SK-N-MC (cell line): Measurements from ENCODE around the gene TIMP4.

Source experiments
- DNase-seq: peaks from one replicate; pipeline ENCODE4 v3.0.0-alpha.2; 2011; ENCODE audit warnings: low read depth, low spot score
- H3K27ac ChIP-seq: fragments of 200-600 bp; sonication (generic); 2 replicates; pipeline ENCODE4 v1.5.1; 2016; ENCODE audit warnings: mixed run types
- H3K36me3 ChIP-seq: fragments of 200-600 bp; sonication (generic); 2 replicates; pipeline ENCODE4 v1.6.1; 2017; ENCODE audit warnings: antibody characterized with exemption, low read length, mixed read lengths; ENCODE audit not compliant: insufficient read depth
- H3K4me3 ChIP-seq: fragments of 200-600 bp; sonication (generic); 2 replicates; pipeline ENCODE4 v1.5.1; 2016
- H3K9ac ChIP-seq: fragments of 200-600 bp; sonication (generic); 2 replicates; pipeline ENCODE4 v1.8.0; 2017; ENCODE audit warnings: mixed run types, mixed read lengths; ENCODE audit not compliant: insufficient read length
- H3K9me3 ChIP-seq: fragments of 200-600 bp; sonication (generic); 2 replicates; pipeline ENCODE4 v1.6.1; 2017; ENCODE audit warnings: low read depth, mild to moderate bottlenecking, antibody characterized with exemption, low read length, moderate library complexity, mixed read lengths
- EZH2 ChIP-seq: fragments of 200-600 bp; sonication (generic); IDR thresholded peaks from one replicate; pipeline ENCODE4 v1.6.1; 2017; ENCODE audit warnings: antibody characterized with exemption
- FOXP2 ChIP-seq: optimal IDR thresholded peaks from 2 replicates; pipeline ENCODE3; 2011; ENCODE audit warnings: mild to moderate bottlenecking, moderate library complexity; ENCODE audit not compliant: insufficient read depth; ENCODE audit errors: extremely low read length, control extremely low read depth
- POLR2AphosphoS5 ChIP-seq: IDR thresholded peaks from 2 replicates; pipeline ENCODE4 v1.6.1; 2012; ENCODE audit warnings: mild to moderate bottlenecking, low read depth, low read length, borderline replicate concordance

Gene TIMP4

DNA sequence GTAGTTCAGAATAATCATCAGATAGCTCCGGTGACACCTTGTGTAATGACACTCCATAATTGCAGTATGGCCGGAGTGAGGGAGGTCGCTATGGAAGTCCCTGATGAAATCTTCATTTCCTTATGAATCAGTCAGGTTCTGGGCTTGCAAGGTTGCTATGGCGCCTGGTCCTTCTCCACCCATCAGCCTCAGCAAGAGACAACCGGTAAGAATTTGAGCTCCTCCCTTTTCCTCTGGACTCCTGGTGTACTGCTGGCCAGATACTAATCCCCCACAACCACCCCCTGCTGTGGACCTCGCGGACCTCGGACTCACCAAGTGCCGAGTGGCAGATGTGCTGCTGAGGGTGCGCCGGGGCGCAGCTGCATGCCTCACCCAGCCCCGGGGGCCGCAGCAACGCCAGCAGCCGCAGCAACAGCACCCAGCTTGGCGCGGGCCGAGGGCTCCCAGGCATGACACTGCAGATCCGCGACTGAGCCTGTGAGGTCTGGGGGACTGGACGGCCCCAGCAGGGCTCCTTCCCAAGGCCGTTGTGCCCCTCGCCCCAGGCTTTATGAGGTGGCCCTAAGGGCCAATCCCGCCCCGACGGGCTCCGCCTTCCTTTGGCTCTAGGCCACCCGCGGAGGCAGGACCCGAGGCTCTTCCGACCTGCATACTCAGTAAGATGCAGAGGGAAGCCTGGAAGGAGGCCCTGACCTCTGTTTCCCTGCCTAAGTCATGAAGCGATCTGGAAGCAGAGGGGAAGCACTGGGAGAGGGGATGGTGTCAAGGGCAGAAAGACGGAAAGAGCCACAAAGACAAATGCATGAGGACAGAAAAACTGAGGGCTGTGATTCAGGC is at the start of gene TIMP4:
Gene TIMP4 (minus strand): TSS at position 526 of the 840 bp plus-strand sequence. CDS start 72 bp downstream, at position 454.
- Histone ChIP-seq H3K4me3 (peak within 1 kb of the TSS; percentile 65), H3K9ac (no peak within 1 kb of the TSS), H3K36me3 (no peaks in the 10 kb centered on the region), H3K27ac (no peak within 1 kb of the TSS), H3K9me3 (no peaks in the 10 kb centered on the region)
- no peak for DNase-seq
- TF ChIP-seq EZH2 = no peak
- no peak for TF ChIP-seq POLR2AphosphoS5
- no peak for TF ChIP-seq FOXP2

GRCh38 chr3:12205171-12205570 is 46.5 kb upstream of the TIMP4 start:
- no peak for DNase-seq
- no peak overlapping the region for H3K27ac ChIP-seq
- H3K4me3 ChIP-seq = no peak overlapping the region
- H3K9me3 ChIP-seq = no peaks in the 10 kb centered on the region
- H3K9ac ChIP-seq = no peak overlapping the region
- TF ChIP-seq EZH2 (no peak), POLR2AphosphoS5 (no peak), FOXP2 (no peak)
- no peaks in the 10 kb centered on the region for H3K36me3 ChIP-seq

- Histone ChIP-seq H3K9me3 (no peaks in the 10 kb centered on the region), H3K27ac (no peak overlapping the region), H3K4me3 (no peak overlapping the region), H3K9ac (no peak overlapping the region), H3K36me3 (no peaks in the 10 kb centered on the region)
- no peak for TF ChIP-seq FOXP2
- no peak for DNase-seq
Observed at GRCh38 chr3:12201813-12202212, 43.1 kb upstream of the TIMP4 start.

- Histone ChIP-seq H3K27ac (no peak overlapping the region), H3K4me3 (no peak overlapping the region), H3K9ac (no peak overlapping the region), H3K9me3 (no peaks in the 10 kb centered on the region), H3K36me3 (no peaks in the 10 kb centered on the region)
- DNase-seq = no peak
- TF ChIP-seq EZH2 (no peak), FOXP2 (no peak), POLR2AphosphoS5 (no peak)
Observed at GRCh38 chr3:12198301-12198700, 39.6 kb upstream of the TIMP4 start.

GRCh38 chr3:12197475-12197874 is 38.8 kb upstream of the TIMP4 start:
- no peak overlapping the region for H3K9ac ChIP-seq
- H3K4me3 ChIP-seq = no peak overlapping the region
- DNase-seq = no peak
- H3K36me3 ChIP-seq = no peaks in the 10 kb centered on the region
- no peaks in the 10 kb centered on the region for H3K9me3 ChIP-seq
- TF ChIP-seq POLR2AphosphoS5 = no peak
- no peak for TF ChIP-seq EZH2
- TF ChIP-seq FOXP2 = no peak
- H3K27ac ChIP-seq = no peak overlapping the region

DNA sequence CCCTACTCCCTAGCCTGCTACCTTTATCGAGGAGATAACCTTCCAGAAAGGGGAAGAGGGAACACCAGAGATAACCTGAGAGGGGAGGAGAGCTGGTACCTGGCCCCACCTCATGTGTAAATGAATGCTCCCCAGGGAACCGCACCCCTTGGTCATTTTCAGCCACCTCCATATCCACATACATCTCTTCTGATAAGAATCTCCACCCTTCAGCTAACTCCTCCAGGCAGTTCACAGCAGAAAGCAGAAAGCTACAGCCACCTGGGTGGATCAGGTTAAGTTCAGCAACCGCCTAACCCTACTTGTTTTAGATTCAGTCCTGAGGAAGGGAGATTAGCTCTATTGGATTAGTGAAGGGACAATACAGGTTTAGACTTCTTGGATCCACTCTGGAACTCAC is 38.0 kb upstream of the TIMP4 start:
- Histone ChIP-seq H3K9me3 (no peaks in the 10 kb centered on the region), H3K4me3 (no peak overlapping the region), H3K36me3 (no peaks in the 10 kb centered on the region), H3K27ac (no peak overlapping the region), H3K9ac (no peak overlapping the region)
- no peak for DNase-seq
- TF ChIP-seq EZH2 = no peak
- no peak for TF ChIP-seq POLR2AphosphoS5
- no peak for TF ChIP-seq FOXP2

DNA sequence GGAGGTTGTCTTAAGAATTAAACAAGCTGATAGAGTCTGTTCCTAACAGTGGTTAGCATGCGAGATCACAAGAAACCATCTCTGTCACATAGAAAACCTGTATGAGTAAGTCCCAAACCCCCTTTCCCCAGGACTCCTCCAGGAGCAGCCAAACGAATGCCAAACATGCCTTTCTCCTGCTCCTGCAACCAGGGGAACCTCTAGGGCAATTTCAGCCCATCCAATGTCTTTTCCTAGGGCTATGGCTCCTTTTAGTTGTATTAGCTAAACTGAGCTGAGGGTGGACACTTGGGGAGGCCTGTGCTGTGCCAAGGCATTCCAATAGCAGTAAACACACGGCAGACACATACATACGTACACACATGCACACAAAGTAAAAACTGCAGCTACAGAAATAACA is 36.5 kb upstream of the TIMP4 start:
- no peak for DNase-seq
- no peaks in the 10 kb centered on the region for H3K36me3 ChIP-seq
- TF ChIP-seq POLR2AphosphoS5 (no peak), EZH2 (no peak), FOXP2 (no peak)
- H3K9ac ChIP-seq = no peak overlapping the region
- no peak overlapping the region for H3K4me3 ChIP-seq
- no peaks in the 10 kb centered on the region for H3K9me3 ChIP-seq
- H3K27ac ChIP-seq = 0 out of 2 replicates have a peak overlapping the region, but pooled peaks have one; percentile 63

DNA sequence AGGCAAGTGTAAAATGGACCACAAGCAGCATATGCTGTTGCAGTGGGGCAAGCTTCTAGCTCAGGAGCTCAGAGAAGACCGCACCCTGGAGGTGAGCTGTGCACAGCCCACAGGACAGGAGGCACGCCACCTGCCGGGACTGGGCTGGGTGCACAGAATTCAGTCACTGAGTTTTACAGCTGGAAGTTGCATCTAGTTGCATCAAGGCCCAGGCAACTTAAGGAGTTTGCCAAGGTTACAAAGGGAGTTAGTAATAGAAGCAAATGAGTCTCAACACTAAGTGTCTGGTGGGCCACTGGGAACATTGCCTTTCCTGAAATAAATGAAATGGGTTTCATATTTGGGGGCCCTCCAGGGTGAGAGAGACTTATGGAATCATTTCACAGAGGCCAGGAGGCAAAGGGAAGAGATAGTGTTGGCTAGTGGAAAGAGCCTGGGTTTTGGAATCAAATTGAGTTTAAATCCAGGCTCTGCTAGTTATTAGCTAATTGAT is 36.0 kb upstream of the TIMP4 start:
- H3K36me3 ChIP-seq = no peaks in the 10 kb centered on the region
- H3K4me3 ChIP-seq = no peak overlapping the region
- H3K9me3 ChIP-seq = no peaks in the 10 kb centered on the region
- H3K9ac ChIP-seq = no peak overlapping the region
- TF ChIP-seq EZH2 = no peak
- TF ChIP-seq POLR2AphosphoS5 = no peak
- TF ChIP-seq FOXP2 = no peak
- peak overlapping the region; percentile 63 for H3K27ac ChIP-seq
- no peak for DNase-seq

GRCh38 chr3:12194209-12194608 is 35.5 kb upstream of the TIMP4 start:
- Histone ChIP-seq H3K4me3 (no peak overlapping the region), H3K9me3 (no peaks in the 10 kb centered on the region), H3K9ac (no peak overlapping the region), H3K27ac (peak overlapping the region; percentile 63), H3K36me3 (no peaks in the 10 kb centered on the region)
- TF ChIP-seq POLR2AphosphoS5 (no peak), EZH2 (no peak), FOXP2 (no peak)
- DNase-seq = no peak
